HepG2 (cell line): ENCODE data around the gene B4GALT2. TPM values are rescaled to one million over a fixed set of nuclear protein-coding genes. Genes with fewer than 3 reads are reported as not detected.
A peak's percentile ranks its signal among the peaks of the same experiment; 100 is the strongest.

Experiments used
- BCL6 ChIP-seq: IDR thresholded peaks from 2 replicates; pipeline ENCODE4 v1.6.1; 2016; ENCODE audit warnings: missing genetic modification reagents, missing compliant biosample characterization
- CCDC6 ChIP-seq: sonication (generic); formaldehyde crosslinking; IDR thresholded peaks from 2 replicates; pipeline ENCODE4 v1.8.1; 2022; ENCODE audit warnings: mild to moderate bottlenecking, missing genetic modification reagents, moderate library complexity
- EED ChIP-seq: sonication (generic); formaldehyde crosslinking; IDR thresholded peaks from 2 replicates; pipeline ENCODE4 v1.5.0; 2020; ENCODE audit warnings: mild to moderate bottlenecking, missing genetic modification reagents
- ELF4 ChIP-seq: sonication (generic); formaldehyde crosslinking; IDR thresholded peaks from 2 replicates; pipeline ENCODE4 v1.5.0; 2020; ENCODE audit warnings: missing genetic modification reagents, mild to moderate bottlenecking, moderate library complexity, borderline replicate concordance
- HCFC1 ChIP-seq: fragments of 150-350 bp; IDR thresholded peaks from 2 replicates; pipeline ENCODE4 v1.6.1; 2014; ENCODE audit warnings: low read depth, low read length
- KLF12 ChIP-seq: sonication (generic); formaldehyde crosslinking; IDR thresholded peaks from 2 replicates; pipeline ENCODE4 v1.4.0; 2020; ENCODE audit warnings: missing genetic modification reagents, borderline replicate concordance
- NCOA5 ChIP-seq: sonication (generic); formaldehyde crosslinking; IDR thresholded peaks from 2 replicates; pipeline ENCODE4 v1.4.0; 2020; ENCODE audit warnings: missing genetic modification reagents
- SMYD3 ChIP-seq: sonication (generic); formaldehyde crosslinking; IDR thresholded peaks from 2 replicates; pipeline ENCODE4 v1.8.1; 2023; ENCODE audit warnings: mild to moderate bottlenecking, missing genetic modification reagents
- SP2 ChIP-seq: sonication (generic); formaldehyde crosslinking; IDR thresholded peaks from 2 replicates; pipeline ENCODE4 v1.5.1; 2020; ENCODE audit warnings: mild to moderate bottlenecking, missing genetic modification reagents
- STAG1 ChIP-seq: sonication (generic); formaldehyde crosslinking; IDR thresholded peaks from 2 replicates; pipeline ENCODE4 v1.4.0; 2020; ENCODE audit warnings: missing genetic modification reagents
- TBX2 ChIP-seq: sonication (generic); formaldehyde crosslinking; IDR thresholded peaks from 2 replicates; pipeline ENCODE4 v1.5.0; 2020; ENCODE audit warnings: missing genetic modification reagents, mild to moderate bottlenecking, borderline replicate concordance
- TSC22D2 ChIP-seq: sonication (generic); formaldehyde crosslinking; IDR thresholded peaks from 2 replicates; pipeline ENCODE4 v1.5.1; 2020; ENCODE audit warnings: missing genetic modification reagents, mild to moderate bottlenecking, borderline replicate concordance
- ZFP37 ChIP-seq: sonication (generic); formaldehyde crosslinking; IDR thresholded peaks from 2 replicates; pipeline ENCODE4 v1.4.0; 2020; ENCODE audit warnings: missing genetic modification reagents, borderline replicate concordance
- ZFP62 ChIP-seq: sonication (generic); formaldehyde crosslinking; IDR thresholded peaks from 2 replicates; pipeline ENCODE4 v1.4.0; 2020; ENCODE audit warnings: missing genetic modification reagents
- ZFP82 ChIP-seq: sonication (generic); formaldehyde crosslinking; IDR thresholded peaks from 2 replicates; pipeline ENCODE4 v1.5.1; 2020; ENCODE audit warnings: mild to moderate bottlenecking, missing genetic modification reagents, borderline replicate concordance
- ZMAT3 ChIP-seq: sonication (generic); formaldehyde crosslinking; conservative IDR thresholded peaks from 2 replicates; pipeline ENCODE4 v1.7.0; 2021; ENCODE audit warnings: missing genetic modification reagents
- ZNF20 ChIP-seq: sonication (generic); formaldehyde crosslinking; IDR thresholded peaks from 2 replicates; pipeline ENCODE4 v1.4.0; 2020; ENCODE audit warnings: mild to moderate bottlenecking, moderate library complexity, missing genetic modification reagents
- ZNF205 ChIP-seq: IDR thresholded peaks from 2 replicates; pipeline ENCODE4 v1.6.1; 2018; ENCODE audit warnings: missing biosample characterization, missing genetic modification reagents
- ZNF256 ChIP-seq: sonication (generic); formaldehyde crosslinking; conservative IDR thresholded peaks from 2 replicates; pipeline ENCODE4 v1.4.0; 2020; ENCODE audit warnings: missing genetic modification reagents
- ZNF33A ChIP-seq: sonication (generic); formaldehyde crosslinking; IDR thresholded peaks from 2 replicates; pipeline ENCODE4 v1.5.1; 2020; ENCODE audit warnings: missing genetic modification reagents, mild to moderate bottlenecking, moderate library complexity, borderline replicate concordance
- ZSCAN25 ChIP-seq: sonication (generic); formaldehyde crosslinking; IDR thresholded peaks from 2 replicates; pipeline ENCODE4 v1.8.0; 2022; ENCODE audit warnings: mild to moderate bottlenecking, missing genetic modification reagents
- polyA plus RNA-seq, 8 experiments: library from polyadenylated mRNA; depleted of rRNA in 3 of 8; stranded (reverse) in 7 of 8; unstranded in 1 of 8; fragments of >200 nt; fragmentation: Illumina TruSeq in 4 of 8; extraction: Trizol in 4 of 8; gene quantifications; 2 replicates each; pipeline versions ENCODE4 v1.2.1 to v1.2.3, GENCODE V29; 2011 to 2016; ENCODE audit warnings: low read depth in 4 of 8, missing spikeins in 1 of 8, mixed read lengths in 1 of 8; ENCODE audit not compliant: insufficient read depth in 1 of 8
- total RNA-seq, 5 experiments: library from RNA; depleted of rRNA; stranded (reverse); fragments of >200 nt; fragmentation: Illumina TruSeq; extraction: Trizol; gene quantifications; 2 replicates each; pipeline ENCODE4 v1.2.3, GENCODE V29; 2016; ENCODE audit warnings: low read depth in 1 of 5
- TF ChIP-seq, protein P1 (sequence below): IDR thresholded peaks from 2 replicates; pipeline ENCODE4 v1.6.1; 2016
- TF ChIP-seq, protein P2 (sequence below), 2 experiments: fragments of 450-650 bp in 1 of 2; sonication (generic) in 1 of 2; formaldehyde crosslinking; IDR thresholded peaks; 2 replicates each; pipeline versions ENCODE4 v1.5.0 to v1.8.0; 2020 to 2022; ENCODE audit warnings: mild to moderate bottlenecking in 1 of 2, missing genetic modification reagents in 1 of 2
- TF ChIP-seq, protein P3 (sequence below): sonication (generic); formaldehyde crosslinking; IDR thresholded peaks from 2 replicates; pipeline ENCODE4 v1.4.0; 2020; ENCODE audit warnings: missing genetic modification reagents, borderline replicate concordance

Gene B4GALT2
- total and polyA plus RNA-seq, 2 of the 13 experiments (the other 11 are each of a cell fraction or from before 2014, with no cell fraction given) = 41.9 to 78.0 TPM

DNA sequence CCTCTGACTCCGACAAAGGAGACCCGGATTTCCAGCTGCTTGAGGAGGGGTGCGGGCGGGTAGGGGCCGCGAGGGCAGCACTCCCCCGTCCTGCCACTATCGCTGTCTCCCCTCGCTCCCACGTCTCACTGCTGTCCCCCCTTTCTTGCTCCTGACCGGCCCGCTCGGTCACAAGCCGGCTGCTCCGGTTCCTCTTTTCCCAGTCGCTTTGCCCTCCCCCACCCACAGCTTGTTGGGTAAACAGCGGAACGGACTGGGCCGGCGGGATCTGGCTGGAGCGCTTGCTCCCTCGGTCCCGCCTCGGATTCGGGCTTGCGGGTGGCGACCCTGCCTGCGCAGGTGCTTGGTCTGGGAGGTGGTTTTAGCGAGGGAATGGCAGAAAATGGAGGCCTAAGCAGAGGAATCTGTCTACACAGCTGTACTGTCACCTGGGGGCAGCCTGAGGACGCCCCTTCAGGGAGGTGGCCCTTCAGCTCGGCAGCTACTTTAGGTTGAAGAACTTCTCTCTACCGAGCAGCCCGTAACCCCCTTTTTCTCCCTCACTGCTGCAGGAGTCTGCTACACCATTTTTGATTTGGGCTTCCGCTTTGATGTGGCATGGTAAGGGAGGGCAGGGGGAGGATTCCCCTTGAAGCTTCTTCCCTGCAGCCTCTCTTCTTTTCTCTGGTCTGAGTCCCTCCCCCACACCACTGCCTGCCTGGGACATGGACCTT is 3.6 kb upstream of the B4GALT2 start (continued):
- TF ChIP-seq, protein P1, sequence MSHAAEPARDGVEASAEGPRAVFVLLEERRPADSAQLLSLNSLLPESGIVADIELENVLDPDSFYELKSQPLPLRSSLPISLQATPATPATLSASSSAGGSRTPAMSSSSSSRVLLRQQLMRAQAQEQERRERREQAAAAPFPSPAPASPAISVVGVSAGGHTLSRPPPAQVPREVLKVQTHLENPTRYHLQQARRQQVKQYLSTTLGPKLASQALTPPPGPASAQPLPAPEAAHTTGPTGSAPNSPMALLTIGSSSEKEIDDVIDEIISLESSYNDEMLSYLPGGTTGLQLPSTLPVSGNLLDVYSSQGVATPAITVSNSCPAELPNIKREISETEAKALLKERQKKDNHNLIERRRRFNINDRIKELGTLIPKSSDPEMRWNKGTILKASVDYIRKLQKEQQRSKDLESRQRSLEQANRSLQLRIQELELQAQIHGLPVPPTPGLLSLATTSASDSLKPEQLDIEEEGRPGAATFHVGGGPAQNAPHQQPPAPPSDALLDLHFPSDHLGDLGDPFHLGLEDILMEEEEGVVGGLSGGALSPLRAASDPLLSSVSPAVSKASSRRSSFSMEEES = no peak
- TF ChIP-seq EED (no peak), CCDC6 (CRISPR knock-in tag) (no peak), ZFP37 (CRISPR knock-in tag) (no peak), TSC22D2 (no peak), ZNF205 (CRISPR knock-in tag) (no peak), SMYD3 (CRISPR knock-in tag) (no peak), TBX2 (CRISPR knock-in tag) (no peak), SP2 (0 out of 2 replicates have a peak, but pooled peaks have one; percentile 12), ZNF256 (CRISPR knock-in tag) (no peak), ZMAT3 (CRISPR knock-in tag) (0 out of 2 replicates have a peak, but pooled peaks have one; percentile 10), STAG1 (CRISPR knock-in tag) (no peak), ZFP62 (CRISPR knock-in tag) (no peak), KLF12 (CRISPR knock-in tag) (peak; percentile 50; the same call in 1 of the 2 replicates), ZSCAN25 (CRISPR knock-in tag) (no peak), ZNF20 (CRISPR knock-in tag) (no peak), NCOA5 (CRISPR knock-in tag) (no peak), ZNF33A (CRISPR knock-in tag) (no peak), ZFP82 (CRISPR knock-in tag) (peak; percentile 45; the same call in 1 of the 2 replicates), ELF4 (no peak), BCL6 (CRISPR knock-in tag) (no peak), HCFC1 (no peak)
- TF ChIP-seq, protein P2, sequence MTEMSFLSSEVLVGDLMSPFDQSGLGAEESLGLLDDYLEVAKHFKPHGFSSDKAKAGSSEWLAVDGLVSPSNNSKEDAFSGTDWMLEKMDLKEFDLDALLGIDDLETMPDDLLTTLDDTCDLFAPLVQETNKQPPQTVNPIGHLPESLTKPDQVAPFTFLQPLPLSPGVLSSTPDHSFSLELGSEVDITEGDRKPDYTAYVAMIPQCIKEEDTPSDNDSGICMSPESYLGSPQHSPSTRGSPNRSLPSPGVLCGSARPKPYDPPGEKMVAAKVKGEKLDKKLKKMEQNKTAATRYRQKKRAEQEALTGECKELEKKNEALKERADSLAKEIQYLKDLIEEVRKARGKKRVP (CRISPR knock-in tag; IDR thresholded peaks at IDR 0.05) = no peak
- TF ChIP-seq, protein P3, sequence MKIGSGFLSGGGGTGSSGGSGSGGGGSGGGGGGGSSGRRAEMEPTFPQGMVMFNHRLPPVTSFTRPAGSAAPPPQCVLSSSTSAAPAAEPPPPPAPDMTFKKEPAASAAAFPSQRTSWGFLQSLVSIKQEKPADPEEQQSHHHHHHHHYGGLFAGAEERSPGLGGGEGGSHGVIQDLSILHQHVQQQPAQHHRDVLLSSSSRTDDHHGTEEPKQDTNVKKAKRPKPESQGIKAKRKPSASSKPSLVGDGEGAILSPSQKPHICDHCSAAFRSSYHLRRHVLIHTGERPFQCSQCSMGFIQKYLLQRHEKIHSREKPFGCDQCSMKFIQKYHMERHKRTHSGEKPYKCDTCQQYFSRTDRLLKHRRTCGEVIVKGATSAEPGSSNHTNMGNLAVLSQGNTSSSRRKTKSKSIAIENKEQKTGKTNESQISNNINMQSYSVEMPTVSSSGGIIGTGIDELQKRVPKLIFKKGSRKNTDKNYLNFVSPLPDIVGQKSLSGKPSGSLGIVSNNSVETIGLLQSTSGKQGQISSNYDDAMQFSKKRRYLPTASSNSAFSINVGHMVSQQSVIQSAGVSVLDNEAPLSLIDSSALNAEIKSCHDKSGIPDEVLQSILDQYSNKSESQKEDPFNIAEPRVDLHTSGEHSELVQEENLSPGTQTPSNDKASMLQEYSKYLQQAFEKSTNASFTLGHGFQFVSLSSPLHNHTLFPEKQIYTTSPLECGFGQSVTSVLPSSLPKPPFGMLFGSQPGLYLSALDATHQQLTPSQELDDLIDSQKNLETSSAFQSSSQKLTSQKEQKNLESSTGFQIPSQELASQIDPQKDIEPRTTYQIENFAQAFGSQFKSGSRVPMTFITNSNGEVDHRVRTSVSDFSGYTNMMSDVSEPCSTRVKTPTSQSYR = peak; percentile 52; the same call in 1 of the 2 replicates
